Keratinocyte (primary cell): ENCODE results near the gene TRIP12.

Experiments
- EZH2 ChIP-seq: IDR thresholded peaks from one replicate; pipeline ENCODE4 v1.6.1; 2012; ENCODE audit warnings: inconsistent platforms, mild to moderate bottlenecking, low read length, moderate library complexity
- TF ChIP-seq, protein P1 (sequence below), 3 experiments: IDR thresholded peaks in 1 of 3; conservative IDR thresholded peaks in 1 of 3; optimal IDR thresholded peaks in 1 of 3; 2 replicates in 2 of 3; 3 replicates in 1 of 3; pipeline versions ENCODE3 to v1.5.1; 2011; ENCODE audit warnings: low read length in 3 of 3, mild to moderate bottlenecking in 3 of 3, moderate library complexity in 2 of 3, control low read depth in 1 of 3, inconsistent platforms in 1 of 3; ENCODE audit not compliant: insufficient read depth in 2 of 3; ENCODE audit errors: extremely low read depth in 1 of 3

DNA sequence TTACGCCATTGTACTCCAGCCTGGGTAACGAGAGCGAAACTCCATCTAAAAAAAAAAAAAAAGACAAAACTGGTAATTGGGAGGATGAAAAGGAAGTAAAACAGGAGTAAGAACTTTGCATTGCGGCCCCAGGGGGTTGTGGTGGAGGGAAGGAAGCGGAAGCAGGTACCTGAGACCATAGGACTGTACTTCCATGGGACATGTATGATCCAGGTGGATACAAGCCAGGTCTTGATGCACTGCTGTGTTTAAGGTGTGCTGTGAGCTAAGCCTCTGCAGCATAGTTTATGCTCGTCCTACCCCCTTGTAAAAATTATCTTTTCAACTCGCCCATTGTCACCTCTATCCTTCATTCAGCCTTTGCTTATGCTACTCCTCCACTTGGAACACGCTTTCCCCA, 24.2 kb upstream of the TRIP12 start:
- TF ChIP-seq, protein P1, sequence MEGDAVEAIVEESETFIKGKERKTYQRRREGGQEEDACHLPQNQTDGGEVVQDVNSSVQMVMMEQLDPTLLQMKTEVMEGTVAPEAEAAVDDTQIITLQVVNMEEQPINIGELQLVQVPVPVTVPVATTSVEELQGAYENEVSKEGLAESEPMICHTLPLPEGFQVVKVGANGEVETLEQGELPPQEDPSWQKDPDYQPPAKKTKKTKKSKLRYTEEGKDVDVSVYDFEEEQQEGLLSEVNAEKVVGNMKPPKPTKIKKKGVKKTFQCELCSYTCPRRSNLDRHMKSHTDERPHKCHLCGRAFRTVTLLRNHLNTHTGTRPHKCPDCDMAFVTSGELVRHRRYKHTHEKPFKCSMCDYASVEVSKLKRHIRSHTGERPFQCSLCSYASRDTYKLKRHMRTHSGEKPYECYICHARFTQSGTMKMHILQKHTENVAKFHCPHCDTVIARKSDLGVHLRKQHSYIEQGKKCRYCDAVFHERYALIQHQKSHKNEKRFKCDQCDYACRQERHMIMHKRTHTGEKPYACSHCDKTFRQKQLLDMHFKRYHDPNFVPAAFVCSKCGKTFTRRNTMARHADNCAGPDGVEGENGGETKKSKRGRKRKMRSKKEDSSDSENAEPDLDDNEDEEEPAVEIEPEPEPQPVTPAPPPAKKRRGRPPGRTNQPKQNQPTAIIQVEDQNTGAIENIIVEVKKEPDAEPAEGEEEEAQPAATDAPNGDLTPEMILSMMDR (optimal IDR thresholded peaks at IDR 0.05 in 1 of 3, IDR thresholded peaks at IDR 0.05 in 1 of 3, conservative IDR thresholded peaks at IDR 0.05 in 1 of 3; ENCODE audit: extremely low read depth in 1 of 3, insufficient read depth in 2 of 3, low read length in 3 of 3) = no peak
- TF ChIP-seq EZH2 = no peak
